ENCODE results near the gene SLC11A2.
"Not testable (repeated sequence)": the region's sequence is repeated elsewhere in the genome, so short reads cannot be mapped to it uniquely, and the experiment has no call there.

SLC11A2 gene

DNA sequence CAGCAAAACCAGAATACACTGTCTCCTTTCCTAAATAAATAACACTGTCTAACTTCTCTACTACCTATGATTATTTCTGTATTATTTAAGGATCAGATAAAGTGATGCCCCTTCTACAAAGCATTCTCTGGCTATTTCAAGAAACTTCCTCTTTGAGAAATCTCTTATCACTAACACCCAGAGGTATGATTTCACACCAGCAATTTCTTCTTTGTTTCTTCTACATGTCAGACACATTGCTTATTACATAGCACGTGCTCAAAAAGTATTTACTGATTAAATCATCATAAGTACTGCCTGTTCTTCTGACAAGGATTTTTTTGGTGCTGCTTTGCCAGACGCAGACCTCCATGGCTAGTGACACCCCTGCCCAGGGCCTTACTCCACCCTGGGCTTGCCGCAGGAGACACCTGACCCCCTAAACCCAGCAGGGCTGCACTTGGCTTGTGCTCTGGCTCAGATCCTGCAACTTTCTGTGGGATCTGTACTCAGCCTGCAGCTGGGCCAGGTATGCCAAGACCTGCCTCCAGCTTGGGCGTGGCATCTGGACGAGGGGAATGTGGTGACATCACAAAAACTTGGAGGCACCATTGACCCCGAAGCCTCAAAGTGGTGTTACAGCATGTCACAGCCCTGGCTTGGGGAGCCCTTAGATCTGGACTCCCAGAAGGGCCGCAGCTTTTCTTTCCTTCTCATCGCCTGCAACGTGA, 89.2 kb downstream of the SLC11A2 start:
- TF ChIP-seq, protein P1, sequence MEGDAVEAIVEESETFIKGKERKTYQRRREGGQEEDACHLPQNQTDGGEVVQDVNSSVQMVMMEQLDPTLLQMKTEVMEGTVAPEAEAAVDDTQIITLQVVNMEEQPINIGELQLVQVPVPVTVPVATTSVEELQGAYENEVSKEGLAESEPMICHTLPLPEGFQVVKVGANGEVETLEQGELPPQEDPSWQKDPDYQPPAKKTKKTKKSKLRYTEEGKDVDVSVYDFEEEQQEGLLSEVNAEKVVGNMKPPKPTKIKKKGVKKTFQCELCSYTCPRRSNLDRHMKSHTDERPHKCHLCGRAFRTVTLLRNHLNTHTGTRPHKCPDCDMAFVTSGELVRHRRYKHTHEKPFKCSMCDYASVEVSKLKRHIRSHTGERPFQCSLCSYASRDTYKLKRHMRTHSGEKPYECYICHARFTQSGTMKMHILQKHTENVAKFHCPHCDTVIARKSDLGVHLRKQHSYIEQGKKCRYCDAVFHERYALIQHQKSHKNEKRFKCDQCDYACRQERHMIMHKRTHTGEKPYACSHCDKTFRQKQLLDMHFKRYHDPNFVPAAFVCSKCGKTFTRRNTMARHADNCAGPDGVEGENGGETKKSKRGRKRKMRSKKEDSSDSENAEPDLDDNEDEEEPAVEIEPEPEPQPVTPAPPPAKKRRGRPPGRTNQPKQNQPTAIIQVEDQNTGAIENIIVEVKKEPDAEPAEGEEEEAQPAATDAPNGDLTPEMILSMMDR (IDR thresholded peaks at IDR 0.05; ENCODE audit: insufficient read depth, low read depth, low read length, missing control alignments) = no peak
- no peak for DNase-seq (ENCODE audit: low read depth)

DNA sequence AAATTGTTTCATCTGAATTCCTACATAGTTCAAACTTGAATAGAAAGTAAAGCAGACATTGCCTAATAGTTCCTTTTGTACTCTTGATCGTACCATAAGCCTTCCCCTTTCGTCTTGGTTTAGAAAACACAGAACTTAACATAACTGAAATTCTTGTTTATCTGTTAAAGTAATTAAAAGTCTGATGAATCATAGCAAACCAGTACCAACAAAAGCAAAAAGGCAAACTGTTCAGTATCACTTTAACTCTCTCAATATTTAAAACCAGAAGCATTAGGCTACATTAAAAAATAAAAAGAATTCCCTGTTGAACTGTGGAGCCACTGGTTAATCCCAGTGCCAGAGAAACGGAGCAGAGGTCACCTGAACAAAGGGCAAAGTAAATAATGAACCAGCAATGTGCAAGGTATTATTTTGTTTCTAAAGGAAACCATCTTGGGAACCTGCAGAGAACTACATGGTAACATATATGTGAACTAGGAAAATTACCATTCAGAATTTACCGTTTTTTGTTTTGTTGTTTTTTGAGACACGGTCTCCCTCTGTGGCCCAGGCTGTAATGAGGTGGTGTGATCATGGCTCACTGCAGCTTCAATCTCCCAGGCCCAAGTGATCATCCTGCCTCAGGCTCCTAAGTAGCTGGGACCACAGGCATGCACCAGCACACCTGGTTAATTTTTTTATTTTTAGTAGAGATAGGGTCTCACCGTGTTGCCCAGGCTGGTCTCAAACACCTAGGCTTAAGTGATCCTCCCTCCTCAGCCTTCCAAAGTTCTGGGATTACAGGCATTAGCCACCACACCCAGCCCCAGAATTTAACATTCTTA, 91.0 kb downstream of the SLC11A2 start:
- H3K4me3 ChIP-seq (ENCODE audit: low read length) = no peak overlapping the region
- peak; percentile 36 for DNase-seq (ENCODE audit: low read depth)
- TF ChIP-seq, protein P1 (IDR thresholded peaks at IDR 0.05; ENCODE audit: insufficient read depth, low read depth, low read length, missing control alignments) = no peak

More for the DNA sequence above, 89.2 kb downstream of the SLC11A2 start:
- no peak overlapping the region for H3K4me3 ChIP-seq (ENCODE audit: low read length)

DNA sequence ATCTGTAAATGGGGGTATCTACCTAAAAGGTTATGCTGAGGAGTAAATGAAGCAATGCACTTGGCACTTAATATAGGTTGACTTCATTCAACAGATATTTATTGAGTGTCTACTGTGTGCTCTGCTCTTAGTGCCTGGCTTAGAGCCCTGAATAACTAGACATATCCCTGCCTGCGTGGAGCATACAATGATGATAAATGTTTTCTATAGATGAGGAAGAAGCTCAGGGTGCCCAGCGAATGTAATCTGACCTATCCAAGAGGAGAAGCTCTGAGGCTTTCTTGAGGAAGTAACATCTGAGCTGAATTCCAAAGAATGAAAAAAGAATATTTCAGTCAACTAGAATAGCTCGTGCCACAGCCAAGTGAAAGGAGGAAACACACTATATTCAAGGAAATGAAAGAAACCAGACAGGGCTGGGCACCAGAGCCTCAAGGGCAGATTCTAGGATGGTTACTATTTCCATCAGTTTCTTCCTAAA, 91.8 kb downstream of the SLC11A2 start:
- TF ChIP-seq, protein P1 (IDR thresholded peaks at IDR 0.05; ENCODE audit: insufficient read depth, low read depth, low read length, missing control alignments) = no peak
- H3K4me3 ChIP-seq (ENCODE audit: low read length) = no peak overlapping the region
- peak; percentile 30 for DNase-seq (ENCODE audit: low read depth)

DNA sequence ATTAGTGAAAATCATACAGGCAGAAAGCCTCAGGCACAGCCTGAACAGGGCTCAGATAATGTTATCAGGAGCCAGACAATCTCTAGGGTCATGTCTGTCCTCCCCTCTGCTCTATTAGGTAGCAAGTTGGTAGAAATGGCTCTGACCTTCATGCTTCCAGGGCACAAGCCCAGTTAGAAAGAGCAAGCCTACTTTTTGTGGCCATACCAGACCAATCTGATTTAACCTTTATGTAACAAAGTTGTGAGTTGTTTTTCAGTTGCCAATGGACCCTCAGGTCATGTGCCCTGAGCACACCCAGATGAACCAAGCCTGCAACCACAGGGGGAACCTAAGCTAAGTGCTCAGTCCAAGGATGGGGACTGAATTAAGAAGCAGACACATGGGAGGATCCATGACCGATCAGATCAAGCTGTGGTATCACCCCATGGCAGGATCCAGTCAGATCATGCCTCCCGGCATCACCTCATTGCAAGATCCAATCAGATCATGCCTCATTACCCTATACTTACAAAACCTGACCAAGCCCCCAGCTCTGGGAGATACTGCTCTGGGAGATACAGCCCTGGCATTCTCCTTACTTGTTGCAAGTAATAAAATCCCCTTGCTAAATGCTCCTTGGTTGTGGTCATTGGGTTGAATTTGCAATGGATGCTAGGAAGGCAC, 92.6 kb downstream of the SLC11A2 start:
- TF ChIP-seq, protein P1 (IDR thresholded peaks at IDR 0.05; ENCODE audit: insufficient read depth, low read depth, low read length, missing control alignments) = no peak
- no peak overlapping the region for H3K4me3 ChIP-seq (ENCODE audit: low read length)
- peak; percentile 25 for DNase-seq (ENCODE audit: low read depth)

DNA sequence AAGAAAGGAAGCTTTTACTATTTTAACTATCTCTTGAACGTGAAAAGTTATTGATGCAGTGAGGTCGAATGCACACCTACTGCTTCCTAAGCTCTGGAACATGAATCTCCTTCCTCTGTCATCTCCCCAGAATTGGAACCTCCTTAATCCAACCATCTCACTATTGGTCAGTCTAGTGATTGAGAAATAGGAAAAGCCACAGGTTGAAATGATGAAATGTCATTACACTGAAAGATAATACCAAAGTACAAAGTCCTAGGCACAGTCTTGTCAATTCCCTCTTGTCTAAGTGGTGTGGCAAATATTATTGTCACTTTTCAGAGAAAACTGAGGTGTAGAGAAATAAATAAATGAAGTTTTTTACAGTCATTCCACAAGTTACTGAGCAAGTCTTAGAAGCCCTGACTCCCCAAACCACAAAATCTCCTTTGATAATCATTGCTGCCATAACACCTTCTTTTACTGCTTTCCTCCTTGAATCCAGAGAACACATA, 93.3 kb downstream of the SLC11A2 start:
- TF ChIP-seq, protein P1 (IDR thresholded peaks at IDR 0.05; ENCODE audit: insufficient read depth, low read depth, low read length, missing control alignments) = no peak
- no peak overlapping the region for H3K4me3 ChIP-seq (ENCODE audit: low read length)
- DNase-seq (ENCODE audit: low read depth) = no peak

DNA sequence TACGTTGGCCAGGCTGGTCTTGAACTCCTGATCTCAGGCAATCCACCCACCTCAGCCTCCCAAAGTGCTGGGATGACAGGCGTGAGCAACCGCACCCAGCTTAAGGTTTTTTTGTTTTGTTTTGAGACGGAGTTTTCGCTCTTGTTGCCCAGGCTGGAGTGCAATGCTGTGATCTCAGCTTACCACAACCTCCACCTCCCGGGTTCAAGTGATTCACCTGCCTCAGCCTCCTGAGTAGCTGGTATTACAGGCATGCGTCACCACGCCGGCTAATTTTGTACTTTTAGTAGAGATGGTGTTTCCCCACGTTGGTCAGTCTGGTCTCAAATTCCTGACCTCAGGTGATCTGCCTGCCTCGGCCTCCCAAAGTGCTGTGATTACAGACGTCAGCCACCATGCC, 95.7 kb downstream of the SLC11A2 start:
- not testable (repeated sequence) for H3K4me3 ChIP-seq (ENCODE audit: low read length); DNase-seq (ENCODE audit: low read depth)

DNA sequence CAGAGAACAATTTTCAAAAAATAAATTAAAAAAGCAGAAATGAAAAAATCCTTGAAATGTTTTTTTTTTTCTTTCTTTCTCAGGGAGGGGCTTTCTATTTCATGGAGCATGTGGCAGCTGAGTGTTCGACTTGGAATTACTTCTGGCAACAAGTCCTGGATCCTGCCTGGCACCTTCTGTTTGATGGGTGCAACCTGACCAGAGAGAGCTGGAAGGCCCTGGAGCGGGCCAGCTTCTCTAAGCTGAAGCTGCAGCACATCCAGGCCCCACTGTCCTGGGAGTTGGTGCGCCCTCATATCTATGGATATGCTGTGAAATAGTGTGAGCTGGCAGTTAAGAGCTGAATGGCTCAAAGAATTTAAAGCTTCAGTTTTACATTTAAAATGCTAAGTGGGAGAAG, 96.4 kb downstream of the SLC11A2 start:
- DNase-seq (ENCODE audit: low read depth) = no peak
- TF ChIP-seq, protein P1 (IDR thresholded peaks at IDR 0.05; ENCODE audit: insufficient read depth, low read depth, low read length, missing control alignments) = no peak
- H3K4me3 ChIP-seq (ENCODE audit: low read length) = no peak overlapping the region

Measured in epithelial cell of esophagus (primary cell).